ENCODE data around the gene SUPT6H.
A peak's percentile ranks its signal among the peaks of the same experiment; 100 is the strongest.

The SUPT6H gene

DNA sequence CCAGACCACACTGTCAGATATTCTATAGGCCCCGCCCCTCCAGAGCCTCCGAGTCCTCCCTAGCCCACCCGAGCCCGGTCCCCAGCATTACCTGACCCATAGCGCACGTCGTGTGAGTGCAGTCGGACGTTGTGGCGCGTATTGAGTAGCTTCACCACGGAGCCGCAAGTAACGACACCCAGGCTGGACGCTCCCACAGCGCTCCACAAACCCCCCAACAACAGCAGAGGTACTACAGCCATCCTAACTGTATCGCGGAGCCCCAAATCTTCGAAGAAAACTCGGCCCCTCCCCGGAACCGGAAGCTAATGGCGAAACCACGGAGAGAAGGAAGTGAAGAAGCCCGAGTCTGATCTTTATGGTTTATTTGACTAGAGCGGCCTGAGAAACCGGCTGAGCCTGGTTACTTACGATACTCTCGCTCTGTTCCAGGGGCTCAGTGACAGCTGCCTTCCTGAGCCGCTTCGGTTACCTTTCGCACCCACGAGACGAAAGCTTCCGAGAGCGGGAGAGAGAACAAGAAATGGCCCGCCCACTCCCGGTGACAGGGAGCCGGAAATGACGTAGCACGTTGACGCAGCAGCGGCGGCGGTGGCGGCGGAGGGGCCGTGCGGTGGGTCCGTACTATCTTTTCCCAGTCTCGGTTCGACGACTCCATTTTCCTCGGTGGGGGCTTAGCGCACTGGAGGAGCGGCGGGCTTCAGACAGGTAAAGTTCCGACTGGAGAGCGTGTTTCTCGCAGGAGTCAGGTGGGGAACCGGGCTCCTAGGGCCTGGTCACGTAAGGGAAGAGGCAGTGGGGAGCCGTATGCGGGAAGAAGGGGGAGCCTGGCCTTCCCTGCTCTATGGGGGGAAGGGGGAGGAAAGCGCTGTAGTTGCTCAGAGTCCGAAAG is at the start of gene SUPT6H, which contains the start of gene SDF2:
SUPT6H (plus strand) TSS at position 571 of the 892 bp plus-strand sequence. CDS start 11,197 bp downstream, outside the sequence.
SDF2 (minus strand) TSS at position 272 of the 892 bp plus-strand sequence; CDS start at position 242, 30 bp downstream.
- peak; percentile 83 to 90 (median 89) for DNase-seq

DNA sequence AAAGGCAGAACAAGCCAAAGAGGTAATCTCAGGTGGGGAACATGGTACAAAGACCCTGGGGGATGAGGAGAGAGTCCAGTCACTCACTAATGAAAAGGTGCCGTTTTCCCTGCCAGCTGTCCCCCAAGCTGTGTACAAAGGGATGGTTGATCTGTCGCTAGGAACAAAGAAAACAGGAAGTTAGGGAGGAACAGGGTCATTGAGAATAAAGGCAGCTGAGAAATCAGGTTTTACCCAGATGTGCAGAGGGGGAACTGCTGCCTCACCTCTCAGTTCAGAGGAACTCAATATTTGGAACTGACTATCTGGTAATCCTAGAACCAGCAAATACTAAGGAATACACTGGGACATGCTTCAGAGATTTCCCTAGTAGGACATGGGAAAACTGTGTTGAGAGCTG is 49.5 kb upstream of the SUPT6H start:
- DNase-seq, result no peak

GRCh38 chr17:28612936-28613872 is 48.8 kb upstream of the SUPT6H start:
- peak in 1 of 4 experiments; percentile 6 for DNase-seq

- no peak for DNase-seq
Observed at GRCh38 chr17:28613931-28614381, 48.0 kb upstream of the SUPT6H start, which contains the start of gene RSKR. Gene RSKR (minus strand): TSS chr17:28614185. CDS start chr17:28614161, 24 bp downstream.

- DNase-seq, result no peak
Observed at GRCh38 chr17:28615260-28615940, 46.6 kb upstream of the SUPT6H start.

DNA sequence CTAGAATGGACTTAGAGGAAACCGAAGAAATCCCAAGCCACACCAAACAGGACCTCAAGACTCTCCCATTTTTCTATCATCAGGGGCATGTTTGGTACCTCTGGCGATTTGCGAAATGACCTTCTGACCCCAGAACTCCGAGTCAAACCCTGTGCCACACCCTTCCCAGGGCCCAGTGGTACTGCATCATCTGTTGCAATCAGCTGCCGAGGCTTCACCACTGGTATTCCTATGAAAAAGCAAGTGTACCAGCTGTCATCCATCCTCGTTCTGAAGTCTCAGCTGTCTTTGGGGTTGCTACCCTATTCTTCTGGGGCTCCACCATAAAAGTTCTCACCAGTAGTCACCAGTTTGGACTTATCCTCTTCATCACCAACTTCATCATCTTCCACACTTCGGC is 45.7 kb upstream of the SUPT6H start:
- no peak for DNase-seq

GRCh38 chr17:28618464-28618863 is 43.5 kb upstream of the SUPT6H start:
- DNase-seq, result no peak

DNA sequence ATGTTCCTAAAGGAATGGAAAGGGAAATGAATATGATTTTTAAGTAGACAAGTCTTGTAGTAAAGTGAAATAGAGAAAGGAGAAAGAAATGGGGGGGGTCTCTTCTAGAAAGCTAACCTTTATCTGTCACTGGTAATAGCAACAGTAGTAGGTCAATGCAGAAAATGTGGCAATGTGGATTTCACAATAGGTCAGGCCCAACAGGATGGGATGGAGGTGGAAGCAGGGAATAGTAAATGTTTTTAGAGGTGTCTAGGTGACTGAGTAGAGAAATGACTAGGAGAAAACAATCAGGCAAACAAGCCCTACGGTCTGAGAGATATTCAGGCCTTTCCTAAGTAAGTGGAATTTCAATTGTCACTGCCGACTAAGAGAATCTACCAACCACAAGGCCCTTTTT is 42.0 kb upstream of the SUPT6H start:
- DNase-seq, result no peak

DNA sequence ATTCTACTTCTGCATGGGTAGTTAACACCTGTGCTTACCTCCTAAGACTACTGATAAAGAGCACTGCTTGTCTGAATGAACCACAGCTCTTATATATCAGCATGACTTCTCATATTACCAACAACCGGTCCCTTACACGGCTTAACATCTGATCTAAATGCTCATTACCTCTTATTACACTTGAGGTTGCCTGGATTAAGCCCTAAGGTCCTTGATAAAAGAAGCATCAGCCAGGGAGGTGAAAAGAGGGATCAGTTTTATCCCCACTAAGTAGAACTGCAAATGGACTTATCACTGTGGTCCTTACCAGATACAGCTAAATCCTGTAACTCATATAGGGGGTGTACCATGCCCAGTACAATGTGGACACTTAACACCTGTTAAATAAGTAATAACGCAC is 39.8 kb upstream of the SUPT6H start:
- DNase-seq, result no peak

DNA sequence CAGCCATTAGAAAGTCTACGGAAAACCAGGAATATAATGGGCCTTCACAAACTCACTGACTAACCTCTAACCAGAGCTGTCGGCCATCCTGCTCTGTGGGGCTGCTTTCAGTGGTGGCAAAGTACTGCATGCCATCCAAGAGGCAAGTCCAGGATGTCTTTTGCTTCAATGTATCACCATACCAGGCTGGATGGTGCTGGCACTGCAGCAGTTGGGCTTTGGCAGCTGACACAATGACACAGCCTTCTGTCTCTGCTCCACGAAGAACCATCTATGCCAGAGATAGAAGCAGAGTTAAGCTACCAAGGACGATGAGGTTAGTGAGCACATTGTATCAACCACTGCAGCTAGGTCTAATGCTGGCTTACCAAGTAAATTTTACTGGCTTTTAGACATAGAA is 38.3 kb upstream of the SUPT6H start:
- no peak for DNase-seq

DNA sequence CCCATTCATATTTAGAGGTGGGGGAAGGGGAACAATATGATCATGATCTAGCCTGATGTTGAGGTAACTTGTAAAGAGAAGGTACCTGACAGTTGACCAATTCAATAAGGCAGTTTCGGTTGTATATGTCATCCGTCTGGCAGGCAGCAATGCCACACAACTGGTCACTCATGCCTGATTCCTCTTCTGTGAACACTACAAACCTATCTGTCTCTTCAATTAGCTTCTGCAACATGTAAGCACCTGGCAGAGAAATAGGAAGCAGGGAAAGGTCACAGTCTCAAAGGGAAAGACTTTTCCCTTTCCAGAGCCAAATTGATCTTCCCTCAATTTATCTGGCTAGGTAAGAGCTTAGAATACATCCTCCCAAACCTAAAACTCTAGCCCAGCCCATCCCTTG is 37.9 kb upstream of the SUPT6H start:
- no peak for DNase-seq

- DNase-seq, result no peak
Observed at GRCh38 chr17:28626818-28627217, 35.2 kb upstream of the SUPT6H start.

DNA sequence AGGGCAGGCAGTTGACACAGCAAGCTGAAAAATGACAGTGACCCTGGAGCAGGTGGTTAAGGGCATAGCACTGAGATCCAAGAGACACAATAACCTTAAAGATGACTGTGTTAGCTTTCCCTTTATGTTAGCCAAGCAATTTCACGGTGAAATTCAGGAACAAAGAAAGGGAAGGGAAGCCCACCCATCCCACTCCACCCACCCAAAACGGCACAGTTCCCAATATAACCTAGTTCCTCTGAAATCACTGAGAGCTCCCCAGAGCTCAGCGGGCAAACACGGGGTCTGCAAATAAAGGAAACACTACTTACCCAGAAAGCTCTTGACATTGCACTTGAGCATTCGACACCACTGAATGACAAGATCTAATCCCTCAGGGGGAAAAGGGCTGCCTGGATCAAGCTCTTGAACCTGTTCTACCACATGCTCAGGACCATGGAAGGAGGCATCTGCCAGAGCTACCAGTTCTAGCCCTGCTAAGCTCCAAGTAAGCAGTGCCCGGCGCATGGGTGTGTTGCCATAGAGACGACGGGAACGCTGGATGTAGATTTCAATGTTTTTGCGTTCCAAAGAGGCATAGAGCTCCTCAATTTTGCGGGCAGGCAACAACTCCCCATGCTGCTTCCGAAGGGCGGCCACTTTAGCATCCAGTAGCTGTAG is 27.7 kb upstream of the SUPT6H start:
- no peak for DNase-seq

DNA sequence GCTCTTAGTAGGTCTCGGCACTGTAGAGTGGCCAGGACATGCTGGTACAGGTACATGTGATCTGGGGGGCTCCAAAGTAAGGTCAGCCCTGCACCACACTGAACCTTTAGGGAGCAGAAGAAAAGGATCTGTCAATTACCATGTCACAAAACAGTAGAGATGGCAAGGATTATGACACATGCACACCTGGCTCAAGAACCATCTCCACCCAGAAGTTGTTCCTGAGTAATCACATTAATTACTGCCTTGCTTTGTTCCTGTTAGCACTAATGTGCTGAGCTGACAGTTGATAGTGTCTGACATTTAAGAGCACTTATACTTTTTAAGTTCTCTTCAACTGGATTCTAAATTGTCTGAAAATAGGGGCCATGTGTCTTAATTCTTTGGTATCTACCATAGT is 26.5 kb upstream of the SUPT6H start:
- DNase-seq, result no peak

- DNase-seq, result no peak
Observed at GRCh38 chr17:28641579-28641978, 20.4 kb upstream of the SUPT6H start.

GRCh38 chr17:28643983-28644786 is 17.8 kb upstream of the SUPT6H start:
- no peak for DNase-seq

GRCh38 chr17:28644787-28645575 is 17.0 kb upstream of the SUPT6H start, which contains the start of gene BLTP2:
Gene BLTP2 (minus strand): TSS chr17:28645158. CDS start chr17:28645056, 102 bp downstream.
- peak; percentile 72 to 94 (median 89) for DNase-seq

DNA sequence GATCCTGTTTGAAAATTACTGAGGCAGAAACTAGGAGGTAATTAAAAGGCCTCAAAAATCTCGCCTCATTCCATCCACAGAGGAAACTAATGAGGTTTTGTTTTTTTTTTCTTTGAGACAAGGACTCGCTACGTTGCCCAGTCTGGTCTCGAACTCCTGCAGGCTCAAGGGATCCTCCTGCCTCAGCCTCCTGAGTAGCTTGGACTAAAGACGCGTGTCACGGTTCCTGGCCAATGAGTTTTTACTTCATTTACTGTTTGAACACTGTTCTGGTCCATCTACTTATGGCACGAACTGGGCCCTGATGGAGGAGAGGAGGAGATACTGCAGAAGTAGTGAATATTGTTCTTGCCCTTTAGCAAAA is 16.4 kb upstream of the SUPT6H start:
- no peak for DNase-seq

- DNase-seq, result no peak
Observed at GRCh38 chr17:28646039-28646754, 15.8 kb upstream of the SUPT6H start.

- DNase-seq, result no peak
Observed at GRCh38 chr17:28648698-28649097, 13.3 kb upstream of the SUPT6H start.

Data from activated naive CD4-positive, alpha-beta T cell (primary cell).